ENCODE data around the gene TYW5.

DNA sequence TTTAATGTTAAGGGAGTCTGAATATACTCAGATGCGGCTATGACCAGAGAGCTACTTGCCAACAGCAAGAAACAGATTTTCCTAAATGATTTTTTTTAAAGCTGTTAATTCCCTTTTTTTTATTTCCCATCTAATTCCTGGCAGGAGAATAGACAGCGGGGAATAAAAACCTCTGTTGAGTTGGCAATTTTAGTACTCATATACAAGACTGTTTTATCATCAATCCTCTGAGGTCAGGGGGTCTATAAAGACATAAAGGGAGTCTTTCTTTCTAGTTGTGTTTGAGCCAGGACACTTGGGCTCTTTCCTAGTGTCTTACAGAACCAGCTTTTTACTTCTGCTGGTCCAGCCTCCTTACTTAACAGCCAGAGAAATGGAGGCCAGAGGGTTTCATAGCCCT is 29.5 kb upstream of the TYW5 start:
- TF ChIP-seq, protein P1, sequence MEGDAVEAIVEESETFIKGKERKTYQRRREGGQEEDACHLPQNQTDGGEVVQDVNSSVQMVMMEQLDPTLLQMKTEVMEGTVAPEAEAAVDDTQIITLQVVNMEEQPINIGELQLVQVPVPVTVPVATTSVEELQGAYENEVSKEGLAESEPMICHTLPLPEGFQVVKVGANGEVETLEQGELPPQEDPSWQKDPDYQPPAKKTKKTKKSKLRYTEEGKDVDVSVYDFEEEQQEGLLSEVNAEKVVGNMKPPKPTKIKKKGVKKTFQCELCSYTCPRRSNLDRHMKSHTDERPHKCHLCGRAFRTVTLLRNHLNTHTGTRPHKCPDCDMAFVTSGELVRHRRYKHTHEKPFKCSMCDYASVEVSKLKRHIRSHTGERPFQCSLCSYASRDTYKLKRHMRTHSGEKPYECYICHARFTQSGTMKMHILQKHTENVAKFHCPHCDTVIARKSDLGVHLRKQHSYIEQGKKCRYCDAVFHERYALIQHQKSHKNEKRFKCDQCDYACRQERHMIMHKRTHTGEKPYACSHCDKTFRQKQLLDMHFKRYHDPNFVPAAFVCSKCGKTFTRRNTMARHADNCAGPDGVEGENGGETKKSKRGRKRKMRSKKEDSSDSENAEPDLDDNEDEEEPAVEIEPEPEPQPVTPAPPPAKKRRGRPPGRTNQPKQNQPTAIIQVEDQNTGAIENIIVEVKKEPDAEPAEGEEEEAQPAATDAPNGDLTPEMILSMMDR (IDR thresholded peaks at IDR 0.05; ENCODE audit: insufficient read depth, low read length, poor library complexity, severe bottlenecking), result no peak
- no peak for TF ChIP-seq EZH2phosphoT487 (conservative IDR thresholded peaks at IDR 0.05; ENCODE audit: low read length)

Data from SU-DHL-6 (cell line).